ENCODE results near the gene MMP2. TPM values are rescaled to one million over a fixed set of nuclear protein-coding genes. Genes with fewer than 3 reads are reported as not detected.

MMP2 gene
- total and polyA plus RNA-seq, 10 of the 15 experiments (the other 5 are each of a cell fraction or from before 2014, with no cell fraction given): 0.37 to 0.80 (median 0.59) TPM; not detected in 7

GRCh38 chr16:55473587-55473986 lies 5.4 kb upstream of the MMP2 start:
- H4K20me1 ChIP-seq (ENCODE audit: control insufficient read depth, insufficient read depth): no peaks in the 10 kb centered on the region
- H3K9ac ChIP-seq (ENCODE audit: control insufficient read depth, insufficient read depth, low read length): no peak overlapping the region
- ChIA-PET POLR2A (no interaction called here), RAD21 (ENCODE audit: unreplicated experiment) (no interaction called here), CTCF (interaction anchor here (0.9 to 2.8 kb wide), 3 partner anchors 9 to 150 kb away, joined by 3 to 19 read pairs (median 3); no protein-coding TSS in a partner anchor), SMC1A (ENCODE audit: uncharacterized antibody, unreplicated experiment) (interaction anchor here (1.8 kb wide), 1 partner anchor 8 kb away, joined by 6 read pairs; no protein-coding TSS in a partner anchor)
- intact Hi-C loops (cut with micrococcal nuclease; ENCODE audit: unreplicated experiment) (no loop called here), in situ Hi-C loops (cut with MboI) (no loop called here)
- no peak for DNase-seq (ENCODE audit: low read depth, low spot score)
- H3K79me2 ChIP-seq (ENCODE audit: control insufficient read depth, insufficient read depth, low read length): no peaks in the 10 kb centered on the region
- FAIRE-seq: no peak
- no peak overlapping the region for H3K27ac ChIP-seq (ENCODE audit: control insufficient read depth, insufficient read depth)
- no TSS peak for BruUV-seq (replicated peaks)
- no peaks in the 10 kb centered on the region; the same call in 1 of the 2 replicates for H3K4me1 ChIP-seq (ENCODE audit: control insufficient read depth, insufficient read depth, low read length)
- WGBS (ENCODE audit: insufficient coverage, insufficient replicate concordance, low lambda C conversion rate, missing lambda C conversion rate): 73% methylated on average over 2 of the region's 2 CpGs
- H2AFZ ChIP-seq (ENCODE audit: control insufficient read depth, low read depth, low read length): no peak overlapping the region
- H3K27me3 ChIP-seq (replicated peaks in 1 of 2; ENCODE audit: control insufficient read depth in 2 of 2, insufficient read depth in 2 of 2, low read length in 1 of 2): no peaks in the 10 kb centered on the region
- H3K4me2 ChIP-seq (ENCODE audit: control insufficient read depth, insufficient read depth): no peak overlapping the region
- no peaks in the 10 kb centered on the region for H3K9me3 ChIP-seq (replicated peaks; ENCODE audit: control insufficient read depth, insufficient read depth, low read length)
- ATAC-seq: no peak
- no peak overlapping the region for H3K4me3 ChIP-seq
- TF ChIP-seq ZNF384 (IDR thresholded peaks at IDR 0.05; ENCODE audit: borderline replicate concordance, low read depth, low read length) (no peak), BACH1 (IDR thresholded peaks at IDR 0.05; ENCODE audit: borderline replicate concordance) (no peak), RB1 (IDR thresholded peaks at IDR 0.05; ENCODE audit: borderline replicate concordance) (no peak), SMC3 (IDR thresholded peaks at IDR 0.05; ENCODE audit: borderline replicate concordance, low read length) (no peak), SMAD5 (IDR thresholded peaks at IDR 0.05; ENCODE audit: low read depth) (no peak), FOXK2 (IDR thresholded peaks at IDR 0.05) (no peak), PKNOX1 (IDR thresholded peaks at IDR 0.05) (no peak), TAF1 (IDR thresholded peaks at IDR 0.05; ENCODE audit: borderline replicate concordance, low read depth, low read length) (no peak), MLLT1 (IDR thresholded peaks at IDR 0.05) (no peak), POU2F2 (IDR thresholded peaks at IDR 0.05; ENCODE audit: borderline replicate concordance, low read depth, low read length) (no peak)
- H3K36me3 ChIP-seq (ENCODE audit: control insufficient read depth in 2 of 2, insufficient read depth in 2 of 2, low read length in 1 of 2): no peaks in the 10 kb centered on the region

Data from GM12878 (cell line).